ENCODE results near the gene FBXO39. TPM values are rescaled to one million over a fixed set of nuclear protein-coding genes. Genes with fewer than 3 reads are reported as not detected.

Gene FBXO39
- total RNA-seq, 1 experiment from 2014 or later, result not detected

DNA sequence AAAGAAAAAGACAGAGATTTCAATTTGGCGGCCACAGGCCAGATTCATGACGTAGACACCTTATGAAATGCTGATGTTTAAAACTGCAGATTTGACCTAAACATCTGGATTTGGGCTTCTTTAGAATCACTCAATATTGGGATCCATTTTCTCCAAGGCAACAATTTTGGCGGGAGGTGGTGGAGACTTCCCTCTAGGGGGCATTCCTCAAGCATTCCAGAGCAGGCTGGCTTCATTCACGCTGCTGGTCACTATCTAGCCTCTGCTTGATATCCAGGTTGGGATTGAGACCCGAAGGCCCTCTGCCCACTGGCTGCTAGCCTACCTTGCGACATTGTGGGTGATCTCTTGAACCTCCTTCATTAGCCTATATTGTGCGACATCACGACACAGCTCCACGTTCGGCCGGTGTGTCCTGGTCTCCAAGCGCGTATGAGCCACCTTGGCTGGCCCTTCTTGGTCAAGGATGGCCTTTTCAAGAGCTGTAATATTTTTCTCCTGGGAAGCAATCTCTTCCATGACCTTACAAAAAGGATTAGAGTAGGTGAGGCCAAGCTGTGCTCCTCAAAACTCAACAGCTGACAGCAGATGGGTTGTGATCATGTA lies 24.5 kb downstream of the FBXO39 start:
- DNase-seq (ENCODE audit: low spot score), result no peak
- BruUV-seq (replicated peaks), result no TSS peak
- ChIA-PET POLR2A (ENCODE audit: low non-redundant PET) (no interaction called here), CTCF (no interaction called here)
- H3K4me1 ChIP-seq (ENCODE audit: insufficient read depth, low read length, poor library complexity, severe bottlenecking), result no peaks in the 10 kb centered on the region
- no peaks in the 10 kb centered on the region for H3K9me3 ChIP-seq (ENCODE audit: low read depth, low read length, poor library complexity, severe bottlenecking)
- no peaks in the 10 kb centered on the region for H3K36me3 ChIP-seq (ENCODE audit: insufficient read depth, low read length, poor library complexity, severe bottlenecking)
- H3K4me3 ChIP-seq (ENCODE audit: low read depth, low read length, poor library complexity, severe bottlenecking), result no peak overlapping the region
- intact Hi-C loops (cut with micrococcal nuclease; ENCODE audit: unreplicated experiment), result no loop called here
- H3K27ac ChIP-seq (ENCODE audit: low read depth, low read length, poor library complexity, severe bottlenecking), result no peak overlapping the region
- H3K27me3 ChIP-seq (replicated peaks; ENCODE audit: insufficient read depth, low read depth, low read length, poor library complexity), result peaks cover 26% of the 10 kb centered on the region
- TF ChIP-seq EZH2 (IDR thresholded peaks at IDR 0.05; ENCODE audit: borderline replicate concordance, low read depth, low read length, poor library complexity, severe bottlenecking), result no peak
- TF ChIP-seq, protein P1, sequence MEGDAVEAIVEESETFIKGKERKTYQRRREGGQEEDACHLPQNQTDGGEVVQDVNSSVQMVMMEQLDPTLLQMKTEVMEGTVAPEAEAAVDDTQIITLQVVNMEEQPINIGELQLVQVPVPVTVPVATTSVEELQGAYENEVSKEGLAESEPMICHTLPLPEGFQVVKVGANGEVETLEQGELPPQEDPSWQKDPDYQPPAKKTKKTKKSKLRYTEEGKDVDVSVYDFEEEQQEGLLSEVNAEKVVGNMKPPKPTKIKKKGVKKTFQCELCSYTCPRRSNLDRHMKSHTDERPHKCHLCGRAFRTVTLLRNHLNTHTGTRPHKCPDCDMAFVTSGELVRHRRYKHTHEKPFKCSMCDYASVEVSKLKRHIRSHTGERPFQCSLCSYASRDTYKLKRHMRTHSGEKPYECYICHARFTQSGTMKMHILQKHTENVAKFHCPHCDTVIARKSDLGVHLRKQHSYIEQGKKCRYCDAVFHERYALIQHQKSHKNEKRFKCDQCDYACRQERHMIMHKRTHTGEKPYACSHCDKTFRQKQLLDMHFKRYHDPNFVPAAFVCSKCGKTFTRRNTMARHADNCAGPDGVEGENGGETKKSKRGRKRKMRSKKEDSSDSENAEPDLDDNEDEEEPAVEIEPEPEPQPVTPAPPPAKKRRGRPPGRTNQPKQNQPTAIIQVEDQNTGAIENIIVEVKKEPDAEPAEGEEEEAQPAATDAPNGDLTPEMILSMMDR (conservative IDR thresholded peaks at IDR 0.05; ENCODE audit: low read depth, low read length), result no peak

DNA sequence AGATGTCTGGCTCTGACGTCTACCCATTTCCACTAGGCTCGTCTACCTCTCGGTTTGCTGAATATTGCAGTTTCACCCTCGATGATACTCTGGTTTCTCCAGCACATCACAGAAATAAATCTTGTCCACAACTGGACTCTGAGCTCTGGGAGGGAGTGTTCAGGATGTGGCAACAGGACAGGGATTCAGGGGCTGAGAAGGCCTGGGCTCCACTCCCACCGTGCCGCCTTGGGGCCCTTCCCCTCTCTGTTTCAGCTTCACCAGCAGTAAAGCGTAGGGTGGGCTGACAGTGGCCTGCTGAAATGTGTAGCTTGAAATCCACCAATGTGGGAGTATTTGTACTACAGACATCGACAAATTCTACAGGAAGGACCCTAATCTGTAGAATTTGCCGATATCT lies 35.5 kb downstream of the FBXO39 start:
- Histone ChIP-seq H3K4me3 (ENCODE audit: low read depth, low read length, poor library complexity, severe bottlenecking) (no peak overlapping the region), H3K27me3 (replicated peaks; ENCODE audit: insufficient read depth, low read depth, low read length, poor library complexity) (peaks cover 9% of the 10 kb centered on the region), H3K36me3 (ENCODE audit: insufficient read depth, low read length, poor library complexity, severe bottlenecking) (no peaks in the 10 kb centered on the region), H3K9me3 (ENCODE audit: low read depth, low read length, poor library complexity, severe bottlenecking) (no peaks in the 10 kb centered on the region), H3K27ac (ENCODE audit: low read depth, low read length, poor library complexity, severe bottlenecking) (no peak overlapping the region), H3K4me1 (ENCODE audit: insufficient read depth, low read length, poor library complexity, severe bottlenecking) (no peaks in the 10 kb centered on the region)
- ChIA-PET POLR2A (ENCODE audit: low non-redundant PET) (no interaction called here), CTCF (no interaction called here)
- TF ChIP-seq, protein P1 (conservative IDR thresholded peaks at IDR 0.05; ENCODE audit: low read depth, low read length), result no peak
- no peak for TF ChIP-seq EZH2 (IDR thresholded peaks at IDR 0.05; ENCODE audit: borderline replicate concordance, low read depth, low read length, poor library complexity, severe bottlenecking)
- intact Hi-C loops (cut with micrococcal nuclease; ENCODE audit: unreplicated experiment), result no loop called here
- BruUV-seq (replicated peaks), result no TSS peak
- no peak for DNase-seq (ENCODE audit: low spot score)

DNA sequence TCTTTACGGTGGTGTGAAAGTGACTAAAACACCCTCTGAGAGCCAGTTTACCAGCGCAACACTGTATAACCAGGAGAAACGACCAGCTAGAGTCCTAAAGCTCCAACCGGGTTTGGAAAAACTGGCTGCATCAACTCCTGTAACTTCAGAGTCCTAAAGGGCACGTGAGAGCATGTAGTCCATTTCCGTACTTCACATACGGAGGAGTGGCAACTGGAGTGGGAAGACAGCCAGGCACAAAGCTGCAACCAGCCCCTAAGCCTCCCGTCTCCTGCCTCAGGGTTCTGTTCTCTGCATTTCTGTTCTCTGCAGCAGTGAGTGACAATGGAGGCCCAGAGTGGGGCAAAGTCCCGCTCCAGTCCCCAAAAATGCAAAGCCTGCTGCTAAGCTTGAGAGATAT lies 36.3 kb downstream of the FBXO39 start:
- ChIA-PET POLR2A (ENCODE audit: low non-redundant PET) (no interaction called here), CTCF (no interaction called here)
- BruUV-seq (replicated peaks), result no TSS peak
- intact Hi-C loops (cut with micrococcal nuclease; ENCODE audit: unreplicated experiment), result no loop called here
- Histone ChIP-seq H3K4me3 (ENCODE audit: low read depth, low read length, poor library complexity, severe bottlenecking) (no peak overlapping the region), H3K27ac (ENCODE audit: low read depth, low read length, poor library complexity, severe bottlenecking) (no peak overlapping the region), H3K9me3 (ENCODE audit: low read depth, low read length, poor library complexity, severe bottlenecking) (no peaks in the 10 kb centered on the region), H3K4me1 (ENCODE audit: insufficient read depth, low read length, poor library complexity, severe bottlenecking) (no peaks in the 10 kb centered on the region), H3K27me3 (replicated peaks; ENCODE audit: insufficient read depth, low read depth, low read length, poor library complexity) (peaks cover 9% of the 10 kb centered on the region), H3K36me3 (ENCODE audit: insufficient read depth, low read length, poor library complexity, severe bottlenecking) (no peaks in the 10 kb centered on the region)
- DNase-seq (ENCODE audit: low spot score), result no peak
- TF ChIP-seq, protein P1 (conservative IDR thresholded peaks at IDR 0.05; ENCODE audit: low read depth, low read length), result no peak
- TF ChIP-seq EZH2 (IDR thresholded peaks at IDR 0.05; ENCODE audit: borderline replicate concordance, low read depth, low read length, poor library complexity, severe bottlenecking), result no peak
